Adrenal gland (tissue), 5 donors: ENCODE results near the gene CCDC122.

Experiments
- CTCF ChIP-seq, 6 experiments: fragments of 450-650 bp in 4 of 6; fragments of 200-600 bp in 2 of 6; sonication (generic) in 1 of 6; IDR thresholded peaks; 1 replicate in 5 of 6; 2 replicates in 1 of 6; pipeline versions ENCODE4 v1.5.1 to v1.8.0; 2016 to 2021; ENCODE audit warnings: antibody characterized with exemption in 6 of 6, mild to moderate bottlenecking in 2 of 6, moderate library complexity in 1 of 6
- POLR2A ChIP-seq, 2 donors: fragments of 450-650 bp; IDR thresholded peaks; one replicate each; pipeline ENCODE4 v1.6.1; 2017; ENCODE audit warnings: antibody characterized with exemption in 2 of 2, mild to moderate bottlenecking in 2 of 2, moderate library complexity in 1 of 2
- donor health status: DM: no; HTN: no; CAD: no.

- TF ChIP-seq CTCF (IDR thresholded peaks at IDR 0.05) (no peak), POLR2A (IDR thresholded peaks at IDR 0.05) (no peak)
Measured at GRCh38 chr13:43822969-43823368, 56.6 kb downstream of the CCDC122 start.
